Fibroblast of the aortic adventitia (primary cell): ENCODE results near the gene DHX16. TPM values are rescaled to one million over a fixed set of nuclear protein-coding genes. Genes with fewer than 3 reads are reported as not detected.

Experiments used
- DNase-seq: peaks from one replicate; pipeline ENCODE4 v3.0.0-alpha.2; 2010; ENCODE audit warnings: low read depth
- H3K4me3 ChIP-seq: 2 replicates; pipeline ENCODE4 v1.5.1; 2011; ENCODE audit warnings: low read depth, mild to moderate bottlenecking, control low read depth, low read length, moderate library complexity
- total RNA-seq: library from RNA; depleted of rRNA; stranded (reverse); fragments of >200 nt; gene quantifications from 2 replicates; pipeline ENCODE4 v1.2.3, GENCODE V29; 2012; ENCODE audit warnings: low replicate concordance
- TF ChIP-seq, protein P1 (sequence below): IDR thresholded peaks from 2 replicates; pipeline ENCODE4 v1.5.1; 2011; ENCODE audit warnings: mild to moderate bottlenecking, low read length, control low read depth, inconsistent platforms; ENCODE audit not compliant: insufficient read depth

DHX16 gene
- total RNA-seq, 1 donor: 20.9 TPM

GRCh38 chr6:30717129-30717844 is 44.5 kb upstream of the DHX16 start, which contains the start of gene MDC1:
MDC1 (minus strand) TSS chr6:30717281; CDS start chr6:30715175, 2,106 bp downstream.
- peak within 1 kb of the TSS; percentile 84 for H3K4me3 ChIP-seq
- TF ChIP-seq, protein P1, sequence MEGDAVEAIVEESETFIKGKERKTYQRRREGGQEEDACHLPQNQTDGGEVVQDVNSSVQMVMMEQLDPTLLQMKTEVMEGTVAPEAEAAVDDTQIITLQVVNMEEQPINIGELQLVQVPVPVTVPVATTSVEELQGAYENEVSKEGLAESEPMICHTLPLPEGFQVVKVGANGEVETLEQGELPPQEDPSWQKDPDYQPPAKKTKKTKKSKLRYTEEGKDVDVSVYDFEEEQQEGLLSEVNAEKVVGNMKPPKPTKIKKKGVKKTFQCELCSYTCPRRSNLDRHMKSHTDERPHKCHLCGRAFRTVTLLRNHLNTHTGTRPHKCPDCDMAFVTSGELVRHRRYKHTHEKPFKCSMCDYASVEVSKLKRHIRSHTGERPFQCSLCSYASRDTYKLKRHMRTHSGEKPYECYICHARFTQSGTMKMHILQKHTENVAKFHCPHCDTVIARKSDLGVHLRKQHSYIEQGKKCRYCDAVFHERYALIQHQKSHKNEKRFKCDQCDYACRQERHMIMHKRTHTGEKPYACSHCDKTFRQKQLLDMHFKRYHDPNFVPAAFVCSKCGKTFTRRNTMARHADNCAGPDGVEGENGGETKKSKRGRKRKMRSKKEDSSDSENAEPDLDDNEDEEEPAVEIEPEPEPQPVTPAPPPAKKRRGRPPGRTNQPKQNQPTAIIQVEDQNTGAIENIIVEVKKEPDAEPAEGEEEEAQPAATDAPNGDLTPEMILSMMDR: peak; percentile 42
- DNase-seq: peak; percentile 100

GRCh38 chr6:30716879-30717128 is 44.0 kb upstream of the DHX16 start:
- peak overlapping the region; percentile 84 for H3K4me3 ChIP-seq
- TF ChIP-seq, protein P1: no peak
- DNase-seq: no peak

DNA sequence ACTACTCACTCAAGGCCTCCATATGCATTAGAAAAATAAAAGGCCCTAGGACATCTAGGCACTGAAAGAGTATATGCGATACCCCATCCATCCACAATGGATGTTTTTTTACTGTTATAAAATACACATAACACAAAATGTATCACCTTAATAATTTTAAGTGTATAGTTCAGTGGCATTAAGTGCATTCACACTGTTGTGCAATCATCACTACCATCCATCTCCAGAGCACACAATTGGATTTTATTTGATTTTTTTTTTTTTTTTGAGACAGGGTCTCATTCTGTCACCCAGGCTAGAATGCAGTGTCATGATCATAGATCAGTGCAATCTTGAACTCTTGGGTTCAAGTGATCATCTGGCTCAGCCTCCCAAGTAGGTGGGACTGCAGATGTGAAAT is 41.5 kb upstream of the DHX16 start:
- DNase-seq: no peak
- no peak overlapping the region for H3K4me3 ChIP-seq
- TF ChIP-seq, protein P1: no peak

DNA sequence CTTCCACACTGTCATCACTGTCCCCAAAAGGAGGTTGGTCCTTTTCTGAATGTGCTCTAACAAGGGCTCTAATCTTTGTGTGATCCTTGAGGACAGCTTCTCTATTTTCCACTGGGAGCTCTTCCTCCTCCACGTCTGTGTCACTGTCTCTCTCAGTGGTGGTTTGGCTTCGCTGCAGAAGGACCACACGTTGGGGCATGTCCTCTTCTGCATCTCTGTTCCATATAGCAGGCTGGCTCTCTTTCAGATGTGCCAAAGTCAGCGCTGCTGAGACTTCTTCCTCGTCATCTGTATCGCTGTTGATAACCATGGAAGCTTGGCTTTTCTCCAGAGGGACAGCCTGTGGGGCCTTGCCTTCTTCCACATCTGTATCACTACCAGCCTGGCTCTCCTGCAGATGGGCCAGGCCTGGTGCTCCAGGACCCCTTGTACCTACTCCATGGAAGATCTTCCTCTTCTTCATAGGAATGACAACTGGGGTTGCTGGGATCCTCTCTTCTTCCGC is 39.7 kb upstream of the DHX16 start:
- TF ChIP-seq, protein P1: no peak
- no peak for DNase-seq
- no peak overlapping the region for H3K4me3 ChIP-seq

- TF ChIP-seq, protein P1: no peak
- DNase-seq: no peak
- H3K4me3 ChIP-seq: no peak overlapping the region
These were observed 39.1 kb upstream of the DHX16 start for GRCh38 chr6:30711758-30712380.

- DNase-seq: no peak
- no peak overlapping the region for H3K4me3 ChIP-seq
- TF ChIP-seq, protein P1: no peak
These were observed 36.5 kb upstream of the DHX16 start for GRCh38 chr6:30709101-30709868.
